HEK293 (cell line): ENCODE data around the gene MAB21L3.

ENCODE experiments used
- CTCF ChIA-PET: fragments of 350-600 bp; formaldehyde crosslinking; extraction: SDS; loops from one replicate; lab custom pipeline; 2021; ENCODE audit warnings: antibody characterized with exemption; lab: Yijun Ruan, JAX
- POLR2A ChIA-PET: fragments of 300-600 bp; formaldehyde crosslinking; extraction: SDS; loops from one replicate; lab custom pipeline; 2020; ENCODE audit warnings: antibody characterized with exemption, inconsistent platforms; lab: Yijun Ruan, JAX
- H3K27ac ChIP-seq: fragments of 200-500 bp; sonication (Bioruptor generic); 2 replicates; pipeline ENCODE4 v1.5.1; 2014; ENCODE audit warnings: low read depth, low read length, control low read depth, inconsistent platforms; ENCODE audit errors: extremely low read depth
- H3K36me3 ChIP-seq, 2 experiments: fragments of 200-500 bp in 1 of 2; sonication (Bioruptor generic) in 1 of 2; 1 replicate in 1 of 2; 2 replicates in 1 of 2; pipeline ENCODE4 v1.5.1; 2014 to 2017; ENCODE audit warnings: inconsistent platforms in 2 of 2, low read length in 2 of 2; ENCODE audit not compliant: control insufficient read depth in 2 of 2, insufficient read depth in 1 of 2
- H3K4me1 ChIP-seq: fragments of 200-500 bp; sonication (Bioruptor generic); 2 replicates; pipeline ENCODE4 v1.5.1; 2014; ENCODE audit warnings: mild to moderate bottlenecking, low read length, inconsistent platforms; ENCODE audit not compliant: control insufficient read depth, insufficient read depth
- H3K4me3 ChIP-seq: 2 replicates; pipeline ENCODE4 v1.5.1; 2011; ENCODE audit warnings: low read depth, mild to moderate bottlenecking, control low read depth, low read length, moderate library complexity
- H3K9me3 ChIP-seq: fragments of 200-500 bp; sonication (Bioruptor generic); 2 replicates; pipeline ENCODE4 v1.5.1; 2014; ENCODE audit warnings: low read depth, low read length, inconsistent platforms; ENCODE audit not compliant: control insufficient read depth, insufficient read depth
- ATF2 ChIP-seq: fragments of 450-650 bp; formaldehyde crosslinking; IDR thresholded peaks from 2 replicates; pipeline ENCODE4 v1.5.1; 2016; ENCODE audit warnings: missing biosample characterization, missing genetic modification characterization, low read depth
- BCL11B ChIP-seq: fragments of 450-650 bp; formaldehyde crosslinking; IDR thresholded peaks from 2 replicates; pipeline ENCODE4 v1.5.1; 2016; ENCODE audit warnings: low read depth, missing biosample characterization, missing genetic modification characterization
- GLI4 ChIP-seq: fragments of 450-650 bp; formaldehyde crosslinking; IDR thresholded peaks from 2 replicates; pipeline ENCODE4 v1.5.1; 2016; ENCODE audit warnings: missing biosample characterization, missing genetic modification characterization
- HOXA7 ChIP-seq: sonication (generic); formaldehyde crosslinking; IDR thresholded peaks from 2 replicates; pipeline ENCODE4 v1.8.1; 2022; ENCODE audit warnings: missing genetic modification reagents, borderline replicate concordance
- KLF7 ChIP-seq: fragments of 450-650 bp; formaldehyde crosslinking; IDR thresholded peaks from 2 replicates; pipeline ENCODE4 v1.5.1; 2016; ENCODE audit warnings: missing biosample characterization, missing genetic modification characterization, borderline replicate concordance
- OSR2 ChIP-seq: fragments of 450-650 bp; formaldehyde crosslinking; IDR thresholded peaks from 2 replicates; pipeline ENCODE4 v1.5.1; 2016; ENCODE audit warnings: missing biosample characterization, missing genetic modification characterization
- SP3 ChIP-seq: fragments of 450-650 bp; formaldehyde crosslinking; IDR thresholded peaks from 2 replicates; pipeline ENCODE4 v1.5.1; 2016; ENCODE audit warnings: missing biosample characterization, missing genetic modification characterization
- SP7 ChIP-seq: fragments of 450-650 bp; formaldehyde crosslinking; IDR thresholded peaks from 2 replicates; pipeline ENCODE4 v1.5.1; 2016; ENCODE audit warnings: missing biosample characterization, missing genetic modification characterization
- TRIM28 ChIP-seq: IDR thresholded peaks from 2 replicates; pipeline ENCODE4 v1.6.1; 2011; ENCODE audit warnings: low read length, control low read depth, borderline replicate concordance
- ZBTB1 ChIP-seq: fragments of 450-650 bp; formaldehyde crosslinking; IDR thresholded peaks from 2 replicates; pipeline ENCODE4 v1.5.1; 2016; ENCODE audit warnings: missing biosample characterization, missing genetic modification characterization
- ZBTB7A ChIP-seq: fragments of 450-650 bp; formaldehyde crosslinking; IDR thresholded peaks from 2 replicates; pipeline ENCODE4 v1.5.1; 2016; ENCODE audit warnings: low read depth, missing biosample characterization, missing genetic modification characterization
- ZNF146 ChIP-seq: fragments of 450-650 bp; formaldehyde crosslinking; IDR thresholded peaks from 2 replicates; pipeline ENCODE4 v1.5.1; 2016; ENCODE audit warnings: missing biosample characterization, missing genetic modification characterization
- ZNF169 ChIP-seq: fragments of 450-650 bp; formaldehyde crosslinking; IDR thresholded peaks from 2 replicates; pipeline ENCODE4 v1.5.1; 2016; ENCODE audit warnings: missing biosample characterization, missing genetic modification characterization
- ZNF184 ChIP-seq: fragments of 450-650 bp; IDR thresholded peaks from 2 replicates; pipeline ENCODE4 v1.5.1; 2018; ENCODE audit warnings: missing biosample characterization, mild to moderate bottlenecking, missing genetic modification characterization
- ZNF211 ChIP-seq: fragments of 450-650 bp; formaldehyde crosslinking; IDR thresholded peaks from 2 replicates; pipeline ENCODE4 v1.5.1; 2016; ENCODE audit warnings: low read depth, missing biosample characterization, missing genetic modification characterization
- ZNF404 ChIP-seq: fragments of 450-650 bp; formaldehyde crosslinking; IDR thresholded peaks from 2 replicates; pipeline ENCODE4 v1.5.1; 2017; ENCODE audit warnings: missing biosample characterization, missing genetic modification characterization
- ZNF488 ChIP-seq: fragments of 450-650 bp; formaldehyde crosslinking; IDR thresholded peaks from 2 replicates; pipeline ENCODE4 v1.5.1; 2016; ENCODE audit warnings: missing biosample characterization, missing genetic modification characterization
- ZNF544 ChIP-seq: fragments of 450-650 bp; formaldehyde crosslinking; IDR thresholded peaks from 2 replicates; pipeline ENCODE4 v1.5.0; 2017; ENCODE audit warnings: missing biosample characterization, missing genetic modification characterization
- ZNF610 ChIP-seq: fragments of 450-650 bp; formaldehyde crosslinking; IDR thresholded peaks from 2 replicates; pipeline ENCODE4 v1.5.1; 2016; ENCODE audit warnings: missing biosample characterization, missing genetic modification characterization, borderline replicate concordance
- ZNF623 ChIP-seq: fragments of 450-650 bp; formaldehyde crosslinking; IDR thresholded peaks from 2 replicates; pipeline ENCODE4 v1.5.1; 2016; ENCODE audit warnings: missing biosample characterization, missing genetic modification characterization
- ZNF626 ChIP-seq: fragments of 450-650 bp; sonication (Bioruptor Pico); formaldehyde crosslinking; IDR thresholded peaks from 2 replicates; pipeline ENCODE4 v1.5.1; 2018; ENCODE audit warnings: missing biosample characterization, missing genetic modification characterization, inconsistent platforms
- ZNF629 ChIP-seq: fragments of 450-650 bp; formaldehyde crosslinking; IDR thresholded peaks from 2 replicates; pipeline ENCODE4 v1.5.1; 2017; ENCODE audit warnings: missing biosample characterization, missing genetic modification characterization
- ZNF76 ChIP-seq: fragments of 450-650 bp; formaldehyde crosslinking; IDR thresholded peaks from 2 replicates; pipeline ENCODE4; 2016; ENCODE audit warnings: low read depth, missing biosample characterization, missing genetic modification characterization, borderline replicate concordance
- ZNF777 ChIP-seq: fragments of 450-650 bp; formaldehyde crosslinking; IDR thresholded peaks from 2 replicates; pipeline ENCODE4 v1.5.1; 2017; ENCODE audit warnings: missing biosample characterization, missing genetic modification characterization, borderline replicate concordance
- ZNF843 ChIP-seq: fragments of 450-650 bp; formaldehyde crosslinking; IDR thresholded peaks from 2 replicates; pipeline ENCODE4 v1.5.1; 2016; ENCODE audit warnings: missing biosample characterization, missing genetic modification characterization

Gene MAB21L3

GRCh38 chr1:116147972-116148371 lies 36.8 kb downstream of the MAB21L3 start:
- no peaks in the 10 kb centered on the region for H3K9me3 ChIP-seq
- no peak overlapping the region for H3K4me3 ChIP-seq
- TF ChIP-seq ZNF777 (tag by site-specific recombination) (no peak), SP7 (tag by site-specific recombination) (no peak), BCL11B (tag by site-specific recombination) (no peak), ZNF843 (tag by site-specific recombination) (no peak), ZNF211 (no peak), ZBTB1 (tag by site-specific recombination) (no peak), ATF2 (tag by site-specific recombination) (no peak)
- TF ChIP-seq, all 188 proteins: peak for 0
- CTCF ChIA-PET, result interaction anchor here (1.0 to 4.8 kb wide), 6 partner anchors 9 to 351 kb away, joined by 3 to 50 read pairs (median 10); no protein-coding TSS in a partner anchor
- Histone ChIP-seq H3K27ac (no peak overlapping the region), H3K36me3 (no peaks in the 10 kb centered on the region), H3K4me1 (no peaks in the 10 kb centered on the region)
- POLR2A ChIA-PET, result interaction anchor here (1.4 kb wide), 1 partner anchor 271 kb away, joined by 3 read pairs; no protein-coding TSS in a partner anchor

GRCh38 chr1:116148967-116149366 lies 37.8 kb downstream of the MAB21L3 start:
- POLR2A ChIA-PET, result interaction anchor here (1.1 kb wide), 1 partner anchor 270 kb away, joined by 3 read pairs; no protein-coding TSS in a partner anchor
- CTCF ChIA-PET, result interaction anchor here (2.8 to 4.8 kb wide), 3 partner anchors 10 to 350 kb away, joined by 11 to 50 read pairs (median 30); no protein-coding TSS in a partner anchor
- no peak overlapping the region for H3K4me3 ChIP-seq
- H3K4me1 ChIP-seq, result no peaks in the 10 kb centered on the region
- TF ChIP-seq ZNF488 (tag by site-specific recombination) (no peak), ZBTB1 (tag by site-specific recombination) (no peak), KLF7 (tag by site-specific recombination) (no peak), ZNF146 (no peak), ZNF76 (tag by site-specific recombination) (no peak), ZBTB7A (no peak), ZNF623 (tag by site-specific recombination) (no peak), TRIM28 (no peak), ZNF404 (tag by site-specific recombination) (no peak), ZNF629 (tag by site-specific recombination) (no peak), ZNF184 (tag by site-specific recombination) (no peak), GLI4 (tag by site-specific recombination) (no peak), ZNF626 (tag by site-specific recombination) (no peak), OSR2 (no peak), HOXA7 (no peak), SP3 (tag by site-specific recombination) (no peak), ZNF169 (no peak), ZNF544 (tag by site-specific recombination) (no peak), ZNF610 (tag by site-specific recombination) (no peak)
- H3K27ac ChIP-seq, result no peak overlapping the region
- H3K36me3 ChIP-seq, result no peaks in the 10 kb centered on the region
- H3K9me3 ChIP-seq, result no peaks in the 10 kb centered on the region
